Liver (tissue), 9 donors: ENCODE results near the gene CYTH2. TPM values are rescaled to one million over a fixed set of nuclear protein-coding genes. Genes with fewer than 3 reads are reported as not detected.

Experiments
- DNase-seq: peaks from one replicate; pipeline ENCODE4 v3.0.0-alpha.2; 2017; ENCODE audit warnings: low spot score
- H3K27ac ChIP-seq, 2 donors: one replicate each; pipeline ENCODE4 v1.7.0; 2013; ENCODE audit warnings: inconsistent platforms in 2 of 2, low read length in 2 of 2, control low read depth in 1 of 2, low read depth in 1 of 2, mild to moderate bottlenecking in 1 of 2
- H3K27me3 ChIP-seq, 4 donors: one replicate each; pipeline versions ENCODE4 v1.6.1 to v1.7.0; 2013; ENCODE audit warnings: low read length in 3 of 4, inconsistent platforms in 1 of 4, mild to moderate bottlenecking in 1 of 4, moderate library complexity in 1 of 4; ENCODE audit not compliant: control insufficient read depth in 4 of 4, insufficient read depth in 4 of 4
- H3K36me3 ChIP-seq, 4 donors: one replicate each; pipeline versions ENCODE4 v1.6.1 to v1.7.0; 2013; ENCODE audit warnings: low read length in 3 of 4, mild to moderate bottlenecking in 3 of 4, low read depth in 1 of 4, moderate library complexity in 1 of 4; ENCODE audit not compliant: control insufficient read depth in 4 of 4, insufficient read depth in 3 of 4
- H3K4me1 ChIP-seq, 4 donors: one replicate each; pipeline versions ENCODE4 v1.6.1 to v1.7.0; 2013; ENCODE audit warnings: low read length in 3 of 4, mild to moderate bottlenecking in 3 of 4, moderate library complexity in 1 of 4; ENCODE audit not compliant: control insufficient read depth in 4 of 4, insufficient read depth in 4 of 4
- H3K4me3 ChIP-seq, 3 donors: one replicate each; pipeline versions ENCODE4 v1.6.1 to v1.7.0; 2013; ENCODE audit warnings: low read length in 3 of 3, control low read depth in 1 of 3, low read depth in 1 of 3, mild to moderate bottlenecking in 1 of 3
- H3K9ac ChIP-seq, 2 donors: one replicate each; pipeline ENCODE4 v1.7.0; 2013; ENCODE audit warnings: low read length in 2 of 2, mild to moderate bottlenecking in 2 of 2, moderate library complexity in 2 of 2, control low read depth in 1 of 2, low read depth in 1 of 2
- H3K9me3 ChIP-seq, 4 donors: one replicate each; pipeline versions ENCODE4 v1.6.1 to v1.7.0; 2013; ENCODE audit warnings: low read length in 3 of 4; ENCODE audit not compliant: control insufficient read depth in 4 of 4
- EGR1 ChIP-seq, 2 donors: IDR thresholded peaks; 2 replicates each; pipeline ENCODE4 v1.6.1; 2016 to 2018; ENCODE audit warnings: antibody characterized with exemption in 2 of 2, low read depth in 2 of 2
- FOXA2 ChIP-seq: IDR thresholded peaks from 2 replicates; pipeline ENCODE4 v1.6.1; 2016; ENCODE audit warnings: antibody characterized with exemption
- GABPA ChIP-seq, 2 donors: IDR thresholded peaks in 1 of 2; conservative IDR thresholded peaks in 1 of 2; 2 replicates each; pipeline ENCODE4 v1.6.1; 2016; ENCODE audit warnings: antibody characterized with exemption in 2 of 2, mild to moderate bottlenecking in 1 of 2, moderate library complexity in 1 of 2
- HNF4A ChIP-seq, 2 donors: conservative IDR thresholded peaks; 2 replicates each; pipeline ENCODE4 v1.6.1; 2016; ENCODE audit warnings: antibody characterized with exemption in 2 of 2, mild to moderate bottlenecking in 2 of 2
- NR2F2 ChIP-seq: IDR thresholded peaks from 2 replicates; pipeline ENCODE4 v1.6.1; 2016; ENCODE audit warnings: antibody characterized with exemption
- RAD21 ChIP-seq, 2 donors: IDR thresholded peaks; 2 replicates each; pipeline ENCODE4 v1.6.1; 2016; ENCODE audit warnings: antibody characterized with exemption in 2 of 2, mild to moderate bottlenecking in 2 of 2
- RXRA ChIP-seq, 2 donors: IDR thresholded peaks; 2 replicates each; pipeline ENCODE4 v1.6.1; 2017 to 2018; ENCODE audit warnings: antibody characterized with exemption in 2 of 2, mild to moderate bottlenecking in 1 of 2
- SP1 ChIP-seq: IDR thresholded peaks from 2 replicates; pipeline ENCODE4 v1.6.1; 2018; ENCODE audit warnings: antibody characterized with exemption, mild to moderate bottlenecking
- WGBS: extraction: QIAGEN DNeasy Blood & Tissue Kit; methylation state at CpG from one replicate; pipeline ENCODE4 v1.1.7; 2013; 5-methylcytosine and 5-hydroxymethylcytosine counted together
- polyA plus RNA-seq, 2 donors: library from polyadenylated mRNA; stranded (reverse) in 1 of 2; unstranded in 1 of 2; fragments of 200-250 nt in 1 of 2; fragments of >200 nt in 1 of 2; fragmentation: Nextera tagmentation in 1 of 2; extraction: Ambion mirVana in 1 of 2; gene quantifications; one replicate each; pipeline versions ENCODE4 v1.2.1 to v1.2.3, GENCODE V29; 2013 to 2015
- total RNA-seq, 2 donors: library from RNA; depleted of rRNA; stranded (reverse); fragments of >200 nt; gene quantifications; one replicate each; pipeline ENCODE4 v1.2.3, GENCODE V29; 2014
- TF ChIP-seq, protein P1 (sequence below): IDR thresholded peaks from 2 replicates; pipeline ENCODE4 v1.6.1; 2016; ENCODE audit warnings: antibody characterized with exemption, mild to moderate bottlenecking
- TF ChIP-seq, protein P2 (sequence below): fragments of 150-350 bp; IDR thresholded peaks from 2 replicates; pipeline ENCODE4 v1.5.1; 2017; ENCODE audit warnings: improper control_type of control experiment, low read depth, low read length; ENCODE audit not compliant: missing input control
- donor health status: healthy.
- donor health status: healthy.
- donor health status: healthy.
- donor health status: healthy.
- donor health status: healthy.

Gene CYTH2
- total and polyA plus RNA-seq, 4 donors: 13.0 to 16.9 (median 13.2) TPM

DNA sequence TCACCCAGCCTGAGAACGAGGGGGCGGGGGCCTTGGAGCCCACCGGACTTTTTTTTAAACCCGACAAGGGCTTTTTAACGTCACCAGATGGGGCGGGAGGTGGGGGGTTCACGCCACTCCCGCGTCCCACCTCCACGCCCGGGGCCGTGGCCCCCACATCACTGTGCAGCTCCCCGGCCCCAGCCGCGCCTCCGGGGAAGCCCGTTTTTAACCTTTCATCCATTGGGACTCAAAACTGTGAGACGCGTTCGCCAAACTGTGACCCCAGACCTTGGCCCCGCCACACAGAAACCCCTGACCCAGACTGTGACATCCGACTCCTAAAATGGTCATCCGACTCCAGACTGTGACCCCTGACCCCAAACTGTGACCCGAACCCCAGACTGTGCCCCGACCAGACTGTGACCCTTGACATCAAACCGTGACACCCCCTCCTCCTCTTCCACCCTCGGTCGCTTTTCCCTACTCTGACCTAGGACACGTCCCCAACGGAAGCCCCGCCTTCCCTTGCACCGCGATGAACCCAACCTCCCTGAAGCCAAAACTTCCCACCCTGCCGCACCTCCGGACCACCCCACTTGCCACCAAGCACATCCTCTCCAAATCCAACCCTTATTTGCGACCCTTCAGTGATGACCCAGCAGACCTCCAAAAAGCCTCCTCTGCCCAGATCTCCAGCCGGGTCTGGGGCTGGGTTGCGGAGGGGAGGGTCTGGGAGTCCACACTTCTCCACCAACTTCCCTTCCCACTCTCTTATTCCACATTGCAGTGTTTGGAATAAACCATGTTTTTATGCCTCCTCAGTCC, 24.8 kb upstream of the CYTH2 start:
- 19% methylated on average over 38 of the region's 38 CpGs for WGBS
- Histone ChIP-seq H3K27ac (no peak overlapping the region), H3K9me3 (no peaks in the 10 kb centered on the region), H3K9ac (no peak overlapping the region), H3K27me3 (no peaks in the 10 kb centered on the region), H3K4me3 (no peak overlapping the region), H3K4me1 (peaks cover 4 to 24% (median 14%) of the 10 kb centered on the region in 4 donors), H3K36me3 (peaks cover 0 to 13% (median 6%) of the 10 kb centered on the region in 4 donors)
- peak in 1 of 2 donors; percentile 28 for TF ChIP-seq HNF4A (conservative IDR thresholded peaks at IDR 0.05)
- no peak for TF ChIP-seq SP1
- no peak for DNase-seq

- TF ChIP-seq RXRA (IDR thresholded peaks at IDR 0.05): no peak
- TF ChIP-seq GABPA (IDR thresholded peaks at IDR 0.05 in 1 of 2, conservative IDR thresholded peaks at IDR 0.05 in 1 of 2): no peak
- TF ChIP-seq, protein P1, sequence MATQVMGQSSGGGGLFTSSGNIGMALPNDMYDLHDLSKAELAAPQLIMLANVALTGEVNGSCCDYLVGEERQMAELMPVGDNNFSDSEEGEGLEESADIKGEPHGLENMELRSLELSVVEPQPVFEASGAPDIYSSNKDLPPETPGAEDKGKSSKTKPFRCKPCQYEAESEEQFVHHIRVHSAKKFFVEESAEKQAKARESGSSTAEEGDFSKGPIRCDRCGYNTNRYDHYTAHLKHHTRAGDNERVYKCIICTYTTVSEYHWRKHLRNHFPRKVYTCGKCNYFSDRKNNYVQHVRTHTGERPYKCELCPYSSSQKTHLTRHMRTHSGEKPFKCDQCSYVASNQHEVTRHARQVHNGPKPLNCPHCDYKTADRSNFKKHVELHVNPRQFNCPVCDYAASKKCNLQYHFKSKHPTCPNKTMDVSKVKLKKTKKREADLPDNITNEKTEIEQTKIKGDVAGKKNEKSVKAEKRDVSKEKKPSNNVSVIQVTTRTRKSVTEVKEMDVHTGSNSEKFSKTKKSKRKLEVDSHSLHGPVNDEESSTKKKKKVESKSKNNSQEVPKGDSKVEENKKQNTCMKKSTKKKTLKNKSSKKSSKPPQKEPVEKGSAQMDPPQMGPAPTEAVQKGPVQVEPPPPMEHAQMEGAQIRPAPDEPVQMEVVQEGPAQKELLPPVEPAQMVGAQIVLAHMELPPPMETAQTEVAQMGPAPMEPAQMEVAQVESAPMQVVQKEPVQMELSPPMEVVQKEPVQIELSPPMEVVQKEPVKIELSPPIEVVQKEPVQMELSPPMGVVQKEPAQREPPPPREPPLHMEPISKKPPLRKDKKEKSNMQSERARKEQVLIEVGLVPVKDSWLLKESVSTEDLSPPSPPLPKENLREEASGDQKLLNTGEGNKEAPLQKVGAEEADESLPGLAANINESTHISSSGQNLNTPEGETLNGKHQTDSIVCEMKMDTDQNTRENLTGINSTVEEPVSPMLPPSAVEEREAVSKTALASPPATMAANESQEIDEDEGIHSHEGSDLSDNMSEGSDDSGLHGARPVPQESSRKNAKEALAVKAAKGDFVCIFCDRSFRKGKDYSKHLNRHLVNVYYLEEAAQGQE: no peak
- Histone ChIP-seq H3K9me3 (no peaks in the 10 kb centered on the region), H3K4me3 (no peak overlapping the region), H3K27ac (peak overlapping the region in 1 of 2 donors; percentile 68), H3K27me3 (no peaks in the 10 kb centered on the region), H3K36me3 (peaks cover 2 to 17% (median 8%) of the 10 kb centered on the region in 4 donors), H3K4me1 (peaks cover 4 to 24% (median 14%) of the 10 kb centered on the region in 4 donors), H3K9ac (no peak overlapping the region)
- DNase-seq: no peak
- WGBS: 38% methylated on average over 3 of the region's 3 CpGs
Observed at GRCh38 chr19:48444936-48445200, 24.3 kb upstream of the CYTH2 start.

- H3K9ac ChIP-seq: no peak overlapping the region
- DNase-seq: peak; percentile 45
- TF ChIP-seq EGR1 (IDR thresholded peaks at IDR 0.05; ENCODE audit: low read depth in 2 of 2) (no peak), NR2F2 (peak; percentile 36), RAD21 (IDR thresholded peaks at IDR 0.05) (peak; percentile 44 to 74), RXRA (IDR thresholded peaks at IDR 0.05) (no peak), FOXA2 (no peak), SP1 (peak; percentile 9)
- TF ChIP-seq, protein P2, sequence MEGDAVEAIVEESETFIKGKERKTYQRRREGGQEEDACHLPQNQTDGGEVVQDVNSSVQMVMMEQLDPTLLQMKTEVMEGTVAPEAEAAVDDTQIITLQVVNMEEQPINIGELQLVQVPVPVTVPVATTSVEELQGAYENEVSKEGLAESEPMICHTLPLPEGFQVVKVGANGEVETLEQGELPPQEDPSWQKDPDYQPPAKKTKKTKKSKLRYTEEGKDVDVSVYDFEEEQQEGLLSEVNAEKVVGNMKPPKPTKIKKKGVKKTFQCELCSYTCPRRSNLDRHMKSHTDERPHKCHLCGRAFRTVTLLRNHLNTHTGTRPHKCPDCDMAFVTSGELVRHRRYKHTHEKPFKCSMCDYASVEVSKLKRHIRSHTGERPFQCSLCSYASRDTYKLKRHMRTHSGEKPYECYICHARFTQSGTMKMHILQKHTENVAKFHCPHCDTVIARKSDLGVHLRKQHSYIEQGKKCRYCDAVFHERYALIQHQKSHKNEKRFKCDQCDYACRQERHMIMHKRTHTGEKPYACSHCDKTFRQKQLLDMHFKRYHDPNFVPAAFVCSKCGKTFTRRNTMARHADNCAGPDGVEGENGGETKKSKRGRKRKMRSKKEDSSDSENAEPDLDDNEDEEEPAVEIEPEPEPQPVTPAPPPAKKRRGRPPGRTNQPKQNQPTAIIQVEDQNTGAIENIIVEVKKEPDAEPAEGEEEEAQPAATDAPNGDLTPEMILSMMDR: peak; percentile 33
- H3K9me3 ChIP-seq: no peaks in the 10 kb centered on the region
- H3K27ac ChIP-seq: peak overlapping the region; percentile 49 to 68
- no peaks in the 10 kb centered on the region for H3K27me3 ChIP-seq
- peaks cover 3 to 21% (median 11%) of the 10 kb centered on the region in 4 donors for H3K36me3 ChIP-seq
- H3K4me3 ChIP-seq: peak overlapping the region; percentile 68 to 99 (median 83)
- peaks cover 4 to 24% (median 14%) of the 10 kb centered on the region in 4 donors for H3K4me1 ChIP-seq
- 13% methylated on average over 6 of the region's 6 CpGs for WGBS
Observed at GRCh38 chr19:48445256-48445605, 23.9 kb upstream of the CYTH2 start.
